ENCODE measurements around the gene SARM1. TPM values are rescaled to one million over a fixed set of nuclear protein-coding genes. Genes with fewer than 3 reads are reported as not detected.

Gene SARM1
- total and polyA plus RNA-seq, 9 of the 15 experiments (the other 6 are each of a cell fraction or from before 2014, with no cell fraction given), result 0.04 to 0.55 (median 0.11) TPM; not detected in 2

DNA sequence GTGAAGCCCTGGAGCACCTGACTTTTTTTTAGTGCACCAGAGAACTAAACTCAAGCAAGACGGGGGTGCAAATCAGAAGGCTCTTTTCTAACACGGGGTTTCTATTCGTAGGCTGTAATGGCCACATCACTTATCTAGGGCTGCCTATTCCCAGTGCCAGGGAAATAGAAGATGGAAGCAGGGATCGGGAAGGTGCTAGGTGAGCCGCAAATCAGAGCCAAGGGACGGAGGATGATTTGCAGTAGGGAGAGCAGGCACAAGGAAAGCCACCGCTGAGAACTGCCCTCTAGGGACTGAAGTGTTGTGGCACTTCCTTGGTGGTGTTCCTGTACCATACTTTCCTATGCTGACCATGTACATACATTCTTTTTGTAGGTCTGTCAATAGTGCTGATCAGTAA lies 42.3 kb downstream of the SARM1 start (continued):
- TF ChIP-seq, protein P1, sequence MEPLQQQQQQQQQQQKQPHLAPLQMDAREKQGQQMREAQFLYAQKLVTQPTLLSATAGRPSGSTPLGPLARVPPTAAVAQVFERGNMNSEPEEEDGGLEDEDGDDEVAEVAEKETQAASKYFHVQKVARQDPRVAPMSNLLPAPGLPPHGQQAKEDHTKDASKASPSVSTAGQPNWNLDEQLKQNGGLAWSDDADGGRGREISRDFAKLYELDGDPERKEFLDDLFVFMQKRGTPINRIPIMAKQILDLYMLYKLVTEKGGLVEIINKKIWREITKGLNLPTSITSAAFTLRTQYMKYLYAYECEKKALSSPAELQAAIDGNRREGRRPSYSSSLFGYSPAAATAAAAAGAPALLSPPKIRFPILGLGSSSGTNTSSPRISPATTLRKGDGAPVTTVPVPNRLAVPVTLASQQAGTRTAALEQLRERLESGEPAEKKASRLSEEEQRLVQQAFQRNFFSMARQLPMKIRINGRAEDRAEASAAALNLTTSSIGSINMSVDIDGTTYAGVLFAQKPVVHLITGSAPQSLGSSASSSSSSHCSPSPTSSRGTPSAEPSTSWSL (CRISPR knock-in tag; IDR thresholded peaks at IDR 0.05; ENCODE audit: borderline replicate concordance), result no peak
- TF ChIP-seq U2AF2 (optimal IDR thresholded peaks at IDR 0.05; ENCODE audit: low read depth, low read length), result no peak
- no peak for TF ChIP-seq YBX1 (IDR thresholded peaks at IDR 0.05)
- TF ChIP-seq TRIM28 (IDR thresholded peaks at IDR 0.05), result no peak
- TF ChIP-seq, protein P2, sequence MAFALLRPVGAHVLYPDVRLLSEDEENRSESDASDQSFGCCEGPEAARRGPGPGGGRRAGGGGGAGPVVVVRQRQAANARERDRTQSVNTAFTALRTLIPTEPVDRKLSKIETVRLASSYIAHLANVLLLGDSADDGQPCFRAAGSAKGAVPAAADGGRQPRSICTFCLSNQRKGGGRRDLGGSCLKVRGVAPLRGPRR (CRISPR knock-in tag; IDR thresholded peaks at IDR 0.05), result no peak
- TF ChIP-seq ZNF444 (CRISPR knock-in tag; IDR thresholded peaks at IDR 0.05), result no peak

DNA sequence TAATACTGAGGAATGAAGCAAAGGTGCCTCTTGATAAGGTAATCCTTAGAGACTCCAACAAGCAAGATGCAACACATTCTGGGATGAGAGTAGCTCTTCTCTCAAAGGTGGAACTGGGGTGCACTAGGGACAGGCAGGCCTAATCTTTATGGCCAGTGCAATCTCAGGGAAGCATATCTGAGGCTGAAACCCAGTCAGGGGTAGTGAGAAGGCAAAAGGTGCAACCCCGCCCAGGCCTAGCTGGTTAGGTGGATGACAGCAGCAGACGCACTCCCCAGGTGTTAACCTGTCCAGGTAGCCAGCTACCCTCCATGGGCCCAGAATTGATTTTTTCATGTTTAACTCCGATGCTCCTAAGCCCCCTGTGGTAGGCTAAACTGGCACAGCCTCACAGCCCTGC lies 44.4 kb downstream of the SARM1 start:
- no peak for DNase-seq (ENCODE audit: extremely low read depth in 1 of 4, low spot score in 3 of 4)
- no peak overlapping the region for H2AFZ ChIP-seq (ENCODE audit: low read depth, low read length)
- no peak for FAIRE-seq
- BruUV-seq (replicated peaks), result no TSS peak
- CTCF ChIA-PET (ENCODE audit: low intra/inter-chr PET ratio), result interaction anchor here (1.0 to 1.3 kb wide), 2 partner anchors 35 to 611 kb away, joined by 3 read pairs; no protein-coding TSS in a partner anchor
- H3K27ac ChIP-seq (ENCODE audit: extremely low read depth, low read depth, low read length), result no peak overlapping the region
- no peak overlapping the region for H3K9ac ChIP-seq (ENCODE audit: insufficient read depth in 1 of 2, low read depth in 2 of 2, low read length in 2 of 2)
- WGBS (ENCODE audit: insufficient coverage, low coverage, missing lambda C conversion rate), result 14% methylated on average over 3 of the region's 3 CpGs
- H3K4me2 ChIP-seq (ENCODE audit: insufficient read depth, low read length), result no peak overlapping the region
- ATAC-seq, result no peak
- POLR2A ChIA-PET, result interaction anchor here (1.0 to 1.5 kb wide), 2 partner anchors 11 to 19 kb away, joined by 3 to 7 read pairs; no protein-coding TSS in a partner anchor
- no peaks in the 10 kb centered on the region for H3K9me1 ChIP-seq (ENCODE audit: control insufficient read depth, insufficient read depth, low read length)
- no peaks in the 10 kb centered on the region for H3K79me2 ChIP-seq (ENCODE audit: control insufficient read depth, insufficient read depth, low read length)
- no peaks in the 10 kb centered on the region for H4K20me1 ChIP-seq (replicated peaks; ENCODE audit: control insufficient read depth, insufficient read depth, low read length)
- H3K4me3 ChIP-seq, result no peak overlapping the region
- TF ChIP-seq JUN (IDR thresholded peaks at IDR 0.05; ENCODE audit: borderline replicate concordance, low read depth, low read length) (no peak), JUN (CRISPR knock-in tag; IDR thresholded peaks at IDR 0.05; ENCODE audit: borderline replicate concordance) (no peak), POLR2G (IDR thresholded peaks at IDR 0.05; ENCODE audit: low read depth, low read length) (no peak)
- TF ChIP-seq, protein P3, sequence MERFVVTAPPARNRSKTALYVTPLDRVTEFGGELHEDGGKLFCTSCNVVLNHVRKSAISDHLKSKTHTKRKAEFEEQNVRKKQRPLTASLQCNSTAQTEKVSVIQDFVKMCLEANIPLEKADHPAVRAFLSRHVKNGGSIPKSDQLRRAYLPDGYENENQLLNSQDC (CRISPR knock-in tag; IDR thresholded peaks at IDR 0.05), result no peak
- peaks cover 20 to 33% of the 10 kb centered on the region in 2 experiments for H3K27me3 ChIP-seq (ENCODE audit: control insufficient read depth in 2 of 2, insufficient read depth in 2 of 2, low read length in 2 of 2)
- intact Hi-C loops (cut with micrococcal nuclease) (loop anchor here (5.0 kb wide), 1 partner anchor 34 kb away; no protein-coding TSS in a partner anchor), in situ Hi-C loops (cut with MboI) (no loop called here)
- H3K9me3 ChIP-seq (replicated peaks; ENCODE audit: control insufficient read depth, insufficient read depth, low read depth, low read length), result no peaks in the 10 kb centered on the region
- no peaks in the 10 kb centered on the region; a peak in 2 of 5 replicates for H3K4me1 ChIP-seq (replicated peaks in 1 of 2; ENCODE audit: control insufficient read depth in 2 of 2, insufficient read depth in 2 of 2, low read length in 2 of 2)
- H3K36me3 ChIP-seq (ENCODE audit: control insufficient read depth, insufficient read depth, low read length), result no peaks in the 10 kb centered on the region

All from K562 (cell line).